Chondrocyte (in vitro differentiated cells): Measurements from ENCODE around the gene ECM2. TPM values are rescaled to one million over a fixed set of nuclear protein-coding genes. Genes with fewer than 3 reads are reported as not detected.

Experiments
- DNase-seq: peaks from one replicate; pipeline ENCODE4 v3.0.0; 2021; ENCODE audit warnings: mixed read lengths, low spot score
- H3K27ac Mint-ChIP-seq: one replicate; pipeline ENCODE4 v1.8.0; 2021; ENCODE audit warnings: mild to moderate bottlenecking, moderate library complexity, mixed read lengths; ENCODE audit not compliant: unreplicated experiment
- H3K27me3 Mint-ChIP-seq: 2 replicates; pipeline ENCODE4 v1.8.0; 2021; ENCODE audit warnings: low read depth, mixed read lengths
- H3K36me3 Mint-ChIP-seq: 2 replicates; pipeline ENCODE4 v1.8.0; 2021; ENCODE audit warnings: low read depth, mixed read lengths
- H3K4me1 Mint-ChIP-seq: 2 replicates; pipeline ENCODE4 v1.8.0; 2021; ENCODE audit warnings: low read depth, mild to moderate bottlenecking, mixed read lengths
- H3K4me3 Mint-ChIP-seq: one replicate; pipeline ENCODE4 v1.8.0; 2021; ENCODE audit warnings: mild to moderate bottlenecking, moderate library complexity, mixed read lengths; ENCODE audit not compliant: unreplicated experiment
- H3K9me3 Mint-ChIP-seq: 2 replicates; pipeline ENCODE4 v1.8.0; 2021; ENCODE audit warnings: low read depth, mixed read lengths
- total RNA-seq: library from RNA; stranded (reverse); gene quantifications from 3 replicates; pipeline ENCODE4 v1.2.1, GENCODE V29; 2021
- TF ChIP-seq, protein P1 (sequence below): fragments of 200-600 bp; sonication (generic); IDR thresholded peaks from 2 replicates; pipeline ENCODE4 v1.5.0; 2021; ENCODE audit warnings: antibody characterized with exemption, mild to moderate bottlenecking, moderate library complexity

Gene ECM2
- total RNA-seq, 1 donor from 2014 or later = 34.2 TPM

GRCh38 chr9:92507496-92507895 is 28.3 kb downstream of the ECM2 start:
- Mint-ChIP-seq H3K4me3 (no peak overlapping the region), H3K4me1 (peaks cover 75% of the 10 kb centered on the region), H3K27me3 (no peaks in the 10 kb centered on the region), H3K27ac (peak overlapping the region; percentile 99), H3K36me3 (peaks cover 2% of the 10 kb centered on the region), H3K9me3 (no peaks in the 10 kb centered on the region)
- DNase-seq = no peak
- TF ChIP-seq, protein P1, sequence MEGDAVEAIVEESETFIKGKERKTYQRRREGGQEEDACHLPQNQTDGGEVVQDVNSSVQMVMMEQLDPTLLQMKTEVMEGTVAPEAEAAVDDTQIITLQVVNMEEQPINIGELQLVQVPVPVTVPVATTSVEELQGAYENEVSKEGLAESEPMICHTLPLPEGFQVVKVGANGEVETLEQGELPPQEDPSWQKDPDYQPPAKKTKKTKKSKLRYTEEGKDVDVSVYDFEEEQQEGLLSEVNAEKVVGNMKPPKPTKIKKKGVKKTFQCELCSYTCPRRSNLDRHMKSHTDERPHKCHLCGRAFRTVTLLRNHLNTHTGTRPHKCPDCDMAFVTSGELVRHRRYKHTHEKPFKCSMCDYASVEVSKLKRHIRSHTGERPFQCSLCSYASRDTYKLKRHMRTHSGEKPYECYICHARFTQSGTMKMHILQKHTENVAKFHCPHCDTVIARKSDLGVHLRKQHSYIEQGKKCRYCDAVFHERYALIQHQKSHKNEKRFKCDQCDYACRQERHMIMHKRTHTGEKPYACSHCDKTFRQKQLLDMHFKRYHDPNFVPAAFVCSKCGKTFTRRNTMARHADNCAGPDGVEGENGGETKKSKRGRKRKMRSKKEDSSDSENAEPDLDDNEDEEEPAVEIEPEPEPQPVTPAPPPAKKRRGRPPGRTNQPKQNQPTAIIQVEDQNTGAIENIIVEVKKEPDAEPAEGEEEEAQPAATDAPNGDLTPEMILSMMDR = no peak

DNA sequence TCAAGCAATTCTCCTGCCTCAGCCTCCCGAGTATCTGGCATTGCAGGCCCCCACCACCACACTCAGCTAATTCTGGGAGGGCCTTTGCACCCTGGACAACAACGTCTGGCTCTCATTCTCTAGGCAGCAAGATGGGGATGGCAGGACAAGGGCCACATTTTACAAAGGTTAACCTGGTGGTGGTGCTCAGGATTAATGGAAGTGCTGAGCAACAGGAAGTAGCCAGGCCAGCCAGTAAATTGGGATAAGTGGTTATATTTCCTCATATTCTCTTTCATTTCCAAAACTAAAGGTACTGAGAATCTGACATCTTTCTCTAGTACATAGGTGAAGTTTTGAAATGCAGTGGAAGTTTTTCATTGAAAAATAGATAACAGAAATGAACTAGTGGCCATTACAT is 28.8 kb downstream of the ECM2 start:
- no peak for DNase-seq
- TF ChIP-seq, protein P1 = peak; percentile 42
- peak overlapping the region; percentile 99 for H3K27ac Mint-ChIP-seq
- peaks cover 5% of the 10 kb centered on the region for H3K36me3 Mint-ChIP-seq
- peaks cover 75% of the 10 kb centered on the region for H3K4me1 Mint-ChIP-seq
- H3K9me3 Mint-ChIP-seq = no peaks in the 10 kb centered on the region
- no peaks in the 10 kb centered on the region for H3K27me3 Mint-ChIP-seq
- H3K4me3 Mint-ChIP-seq = peak overlapping the region; percentile 9

DNA sequence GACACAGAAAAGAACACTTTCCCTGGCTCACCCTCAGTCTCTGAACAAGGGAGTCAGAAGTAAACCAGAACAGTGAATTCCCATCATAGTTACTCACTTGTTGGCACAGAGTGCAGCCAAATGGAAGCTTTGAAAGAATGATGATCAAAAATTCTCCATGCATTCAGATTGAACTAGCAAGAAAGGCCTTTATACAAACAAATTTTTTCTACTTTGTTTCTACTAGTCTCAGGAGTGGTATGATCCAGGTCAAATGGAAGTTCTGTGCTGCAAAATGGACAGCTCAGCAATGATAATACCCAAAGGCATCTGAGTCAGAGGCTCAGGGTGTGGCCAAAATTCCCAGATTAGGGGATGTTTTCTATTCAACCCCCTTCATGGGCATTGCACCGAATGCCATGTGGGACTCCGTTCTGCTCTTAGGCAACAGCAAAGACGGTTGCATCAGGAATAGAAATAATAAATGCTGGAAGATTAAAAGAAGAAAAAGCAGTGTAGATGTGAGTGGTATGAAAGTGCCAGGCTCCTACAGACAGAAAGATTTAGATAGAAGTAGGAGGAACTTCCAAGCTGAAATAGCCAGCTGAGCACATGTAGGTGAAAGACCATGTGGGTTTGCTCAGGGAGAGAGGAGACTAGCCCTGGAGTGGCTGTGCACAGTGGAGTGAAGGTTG is 29.5 kb downstream of the ECM2 start:
- H3K27ac Mint-ChIP-seq = peak overlapping the region; percentile 99

DNA sequence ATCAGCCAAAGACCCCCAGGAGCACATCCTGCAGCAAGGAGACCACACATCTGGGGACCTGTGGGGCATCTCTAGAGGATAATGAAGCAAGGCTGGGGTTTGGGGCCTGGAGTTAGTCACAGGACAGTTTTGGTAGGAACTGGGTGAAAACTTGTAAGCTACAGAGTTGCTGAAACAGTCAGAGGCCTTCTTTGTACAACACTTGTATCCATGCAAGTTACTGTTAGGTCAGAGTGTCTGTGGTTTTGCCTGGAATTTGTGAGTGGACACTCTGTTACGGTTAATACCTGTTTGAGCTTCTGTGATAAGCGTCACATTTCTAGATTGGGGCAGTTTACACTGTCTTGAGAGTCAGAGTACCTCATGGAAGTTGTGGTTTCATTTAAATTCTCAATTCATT is 30.9 kb downstream of the ECM2 start:
- peaks cover 76% of the 10 kb centered on the region for H3K4me1 Mint-ChIP-seq
- no peaks in the 10 kb centered on the region for H3K9me3 Mint-ChIP-seq
- H3K27me3 Mint-ChIP-seq = no peaks in the 10 kb centered on the region
- TF ChIP-seq, protein P1 = no peak
- H3K36me3 Mint-ChIP-seq = peaks cover 9% of the 10 kb centered on the region
- H3K27ac Mint-ChIP-seq = peak overlapping the region; percentile 89
- DNase-seq = no peak
- H3K4me3 Mint-ChIP-seq = no peak overlapping the region

More for the DNA sequence above, 29.5 kb downstream of the ECM2 start:
- Mint-ChIP-seq H3K4me1 (peaks cover 75% of the 10 kb centered on the region), H3K4me3 (peak overlapping the region; percentile 48), H3K27me3 (no peaks in the 10 kb centered on the region), H3K9me3 (no peaks in the 10 kb centered on the region), H3K36me3 (peaks cover 3% of the 10 kb centered on the region)
- no peak for DNase-seq
- TF ChIP-seq, protein P1 = no peak

DNA sequence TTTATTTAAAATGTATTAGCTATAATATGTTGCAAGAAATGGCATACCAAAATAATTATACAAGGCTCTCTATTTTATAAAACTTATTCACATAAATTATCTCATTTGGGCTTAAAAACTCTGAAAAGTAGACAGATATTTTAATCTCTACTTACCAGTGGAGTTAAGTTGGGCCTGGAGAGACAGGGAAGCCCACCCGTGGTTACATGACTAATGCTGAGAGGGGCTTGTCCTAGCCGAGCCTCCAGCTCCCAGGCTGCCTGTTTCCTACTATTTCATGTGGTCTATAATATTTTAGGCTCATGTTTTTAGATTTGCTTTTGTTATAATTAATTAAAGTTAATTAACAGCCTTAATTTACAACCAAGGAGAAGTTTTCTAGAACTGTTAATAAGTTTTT is 32.6 kb downstream of the ECM2 start:
- no peak for DNase-seq
- Mint-ChIP-seq H3K27me3 (no peaks in the 10 kb centered on the region), H3K27ac (no peak overlapping the region), H3K9me3 (no peaks in the 10 kb centered on the region), H3K4me1 (peaks cover 79% of the 10 kb centered on the region), H3K36me3 (peaks cover 9% of the 10 kb centered on the region), H3K4me3 (no peak overlapping the region)
- TF ChIP-seq, protein P1 = no peak
